GM19351 (cell line): ENCODE results near the gene CRTC3.
"Not testable (repeated sequence)": the region's sequence is repeated elsewhere in the genome, so short reads cannot be mapped to it uniquely, and the experiment has no call there.

Experiments used
- ATAC-seq: cut with Tn5 transposase; IDR thresholded peaks from one replicate; pipeline ENCODE4 v1.9.1; 2021; ENCODE audit warnings: mild to moderate bottlenecking, moderate library complexity; ENCODE audit not compliant: unreplicated experiment

The CRTC3 gene, protein sequence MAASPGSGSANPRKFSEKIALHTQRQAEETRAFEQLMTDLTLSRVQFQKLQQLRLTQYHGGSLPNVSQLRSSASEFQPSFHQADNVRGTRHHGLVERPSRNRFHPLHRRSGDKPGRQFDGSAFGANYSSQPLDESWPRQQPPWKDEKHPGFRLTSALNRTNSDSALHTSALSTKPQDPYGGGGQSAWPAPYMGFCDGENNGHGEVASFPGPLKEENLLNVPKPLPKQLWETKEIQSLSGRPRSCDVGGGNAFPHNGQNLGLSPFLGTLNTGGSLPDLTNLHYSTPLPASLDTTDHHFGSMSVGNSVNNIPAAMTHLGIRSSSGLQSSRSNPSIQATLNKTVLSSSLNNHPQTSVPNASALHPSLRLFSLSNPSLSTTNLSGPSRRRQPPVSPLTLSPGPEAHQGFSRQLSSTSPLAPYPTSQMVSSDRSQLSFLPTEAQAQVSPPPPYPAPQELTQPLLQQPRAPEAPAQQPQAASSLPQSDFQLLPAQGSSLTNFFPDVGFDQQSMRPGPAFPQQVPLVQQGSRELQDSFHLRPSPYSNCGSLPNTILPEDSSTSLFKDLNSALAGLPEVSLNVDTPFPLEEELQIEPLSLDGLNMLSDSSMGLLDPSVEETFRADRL

DNA sequence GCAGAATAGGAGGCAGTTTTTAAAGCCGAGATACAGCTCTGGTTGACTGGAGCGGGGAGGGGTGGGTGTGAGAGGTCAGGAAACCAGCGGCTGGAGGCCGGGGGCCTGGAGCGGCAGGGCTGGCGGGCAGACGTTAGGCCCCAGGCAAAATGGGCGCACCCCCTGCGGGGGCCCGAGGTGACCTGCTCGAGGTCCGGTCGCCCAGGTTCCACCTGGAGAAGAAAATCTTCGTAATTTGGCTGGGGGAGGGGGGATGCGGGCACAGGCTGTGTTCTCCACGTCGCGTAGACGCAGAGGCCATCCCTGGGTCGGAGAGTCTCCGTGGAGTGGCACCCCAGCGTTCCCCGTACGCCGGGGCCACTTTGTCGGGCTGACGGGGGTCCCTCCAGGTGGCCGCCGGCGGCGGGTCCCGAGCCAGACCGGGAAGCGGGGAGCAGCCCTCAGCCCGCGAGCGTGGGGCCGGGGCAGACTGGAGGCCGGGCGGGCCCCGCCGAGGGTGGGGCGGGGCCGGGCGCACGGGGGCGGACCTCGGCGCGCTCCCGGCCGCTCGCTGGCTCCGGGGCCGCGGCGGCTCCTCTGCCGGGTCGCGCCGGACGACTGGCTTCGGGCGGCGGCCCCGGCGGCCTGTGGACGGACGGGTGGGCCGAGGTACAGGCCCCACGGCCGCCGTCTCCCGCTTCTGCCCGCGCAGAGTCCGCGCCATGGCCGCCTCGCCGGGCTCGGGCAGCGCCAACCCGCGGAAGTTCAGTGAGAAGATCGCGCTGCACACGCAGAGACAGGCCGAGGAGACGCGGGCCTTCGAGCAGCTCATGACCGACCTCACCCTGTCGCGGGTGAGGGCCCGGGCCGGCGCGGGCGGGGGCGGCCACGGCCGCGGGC, at the start of gene CRTC3:
Gene CRTC3, plus strand, starts transcription at position 553 of the 879 bp plus-strand sequence. Its CDS starts 149 bp downstream, at position 702.
- peak; percentile 73 for ATAC-seq

DNA sequence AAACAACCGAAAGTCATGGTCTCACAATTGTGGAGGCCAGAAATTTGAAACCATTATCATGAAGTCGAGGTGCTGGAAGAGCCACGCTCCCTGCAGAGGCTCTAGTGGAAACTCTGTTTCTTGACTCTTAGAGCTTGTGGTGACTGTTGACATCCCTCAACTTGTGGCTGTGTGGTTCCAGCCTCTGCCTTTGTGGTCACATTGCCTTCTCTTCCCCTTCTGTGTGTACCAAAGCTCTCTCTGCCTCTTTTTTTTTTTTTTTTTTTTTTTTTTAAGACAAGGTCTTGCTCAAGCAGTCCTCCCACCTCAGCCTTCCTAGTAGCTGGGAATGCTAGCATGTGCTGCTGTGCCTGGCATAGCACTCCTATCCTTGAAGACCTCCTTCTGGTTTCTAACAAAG, 48.7 kb upstream of the CRTC3 start:
- no peak for ATAC-seq

DNA sequence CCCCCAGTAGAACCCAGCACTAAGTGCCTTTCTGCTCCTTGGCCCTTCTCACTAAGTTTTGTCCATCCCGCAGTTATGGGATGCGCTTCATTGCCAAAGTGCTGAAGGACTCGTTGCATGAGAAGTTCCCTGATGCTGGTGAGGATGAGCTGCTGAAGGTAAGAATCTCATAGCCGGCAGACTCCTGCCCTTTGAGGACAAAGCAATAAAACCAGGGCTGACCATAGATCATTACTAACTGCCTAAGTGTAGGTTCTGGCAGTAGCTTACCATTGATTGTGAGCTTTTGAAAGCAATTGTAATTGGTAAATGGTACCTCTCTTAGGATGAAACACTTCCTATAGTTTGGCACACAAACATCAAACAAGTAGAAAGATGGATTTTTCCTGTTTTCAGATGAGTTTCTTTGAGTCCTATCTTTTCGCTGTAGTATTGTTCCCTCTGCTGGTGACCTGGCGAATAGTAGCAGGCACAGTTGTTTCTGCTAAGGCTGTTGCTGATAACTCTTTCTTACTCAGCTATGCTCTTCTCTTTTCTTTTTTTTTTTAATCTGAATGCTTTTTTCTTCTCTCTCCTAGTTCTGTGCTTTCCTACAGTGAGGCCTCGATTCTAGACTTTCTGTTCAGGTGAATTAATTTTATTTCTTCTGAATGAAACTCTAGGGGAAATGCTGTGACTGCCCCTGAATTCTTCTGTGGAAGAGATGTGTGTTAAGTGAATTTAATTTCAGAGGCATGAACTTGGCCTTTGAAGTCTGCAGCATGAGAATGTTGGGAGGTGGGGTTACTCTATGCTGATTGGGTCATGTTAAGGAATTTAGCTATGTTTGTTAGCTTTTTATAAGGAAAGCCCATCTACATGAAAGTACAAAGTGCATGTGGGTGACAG, 47.4 kb upstream of the CRTC3 start:
- no peak for ATAC-seq

DNA sequence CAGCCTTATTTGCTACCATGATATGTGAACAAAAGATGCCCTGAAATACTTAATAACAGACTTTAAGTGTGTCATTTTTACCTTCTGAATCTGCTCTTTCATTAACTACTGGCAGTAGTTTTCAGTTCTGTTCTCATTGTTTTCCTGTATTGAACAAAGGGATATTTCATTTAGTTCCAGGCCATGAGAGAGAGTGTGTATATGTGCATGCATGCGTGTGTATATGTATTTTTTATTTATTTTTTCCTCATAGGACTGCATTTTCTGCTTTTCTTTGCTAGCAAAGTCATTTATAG, 46.8 kb upstream of the CRTC3 start:
- no peak for ATAC-seq

DNA sequence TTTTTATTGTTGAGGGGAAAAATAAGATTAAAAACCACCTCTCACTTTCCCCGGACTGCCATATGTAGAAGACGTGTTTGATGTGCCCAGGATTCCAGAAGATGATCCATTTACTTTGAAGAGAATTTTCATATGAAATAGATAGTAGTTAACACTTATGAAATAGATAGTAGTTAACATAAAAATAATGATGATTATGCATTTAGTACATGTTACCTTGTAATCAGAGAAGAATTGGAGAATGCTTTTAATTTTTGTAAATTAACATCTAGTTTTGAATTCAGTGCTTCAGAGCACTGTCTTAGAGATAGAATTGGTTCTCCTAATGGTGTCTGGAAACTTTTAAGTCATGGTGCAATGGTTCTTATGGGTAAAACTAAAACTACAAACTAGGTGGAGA, 46.1 kb upstream of the CRTC3 start:
- ATAC-seq: no peak

DNA sequence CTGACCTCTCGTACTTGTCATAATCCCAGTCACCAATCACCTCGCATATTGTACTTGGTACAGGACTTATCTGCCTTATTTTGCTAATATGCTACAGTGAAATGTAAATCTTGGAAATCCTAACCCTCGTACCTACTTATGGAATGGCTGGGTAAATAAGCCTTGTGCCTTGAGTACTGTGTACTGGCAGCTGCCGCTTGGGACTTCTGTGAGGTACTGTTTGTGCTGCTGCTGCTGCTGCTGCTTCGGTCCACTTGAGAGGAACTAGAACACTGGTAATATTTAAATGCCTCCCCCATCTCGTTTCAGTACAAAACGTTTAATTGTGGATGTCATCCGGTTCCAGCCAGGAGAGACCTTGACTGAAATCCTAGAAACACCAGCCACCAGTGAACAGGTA, 42.5 kb upstream of the CRTC3 start:
- ATAC-seq: no peak

DNA sequence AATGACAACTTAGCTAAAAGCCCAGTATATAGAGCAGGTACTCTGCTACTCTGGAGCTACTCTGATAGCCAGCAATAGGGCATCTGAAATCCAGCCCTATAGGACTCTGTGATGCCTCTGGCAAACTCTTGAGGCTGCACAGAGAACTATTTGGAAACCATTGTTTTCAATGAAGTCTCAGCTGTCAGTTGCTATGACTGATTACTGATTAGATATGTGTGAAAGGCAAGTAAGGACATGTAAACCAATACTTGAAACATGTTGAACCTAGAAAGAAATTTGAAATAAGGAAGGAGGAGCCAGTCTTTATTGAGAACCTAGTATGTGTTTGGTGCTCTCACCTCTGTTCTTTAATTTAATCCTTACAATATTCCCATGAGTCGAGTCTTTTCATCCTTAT, 40.2 kb upstream of the CRTC3 start:
- ATAC-seq: no peak

DNA sequence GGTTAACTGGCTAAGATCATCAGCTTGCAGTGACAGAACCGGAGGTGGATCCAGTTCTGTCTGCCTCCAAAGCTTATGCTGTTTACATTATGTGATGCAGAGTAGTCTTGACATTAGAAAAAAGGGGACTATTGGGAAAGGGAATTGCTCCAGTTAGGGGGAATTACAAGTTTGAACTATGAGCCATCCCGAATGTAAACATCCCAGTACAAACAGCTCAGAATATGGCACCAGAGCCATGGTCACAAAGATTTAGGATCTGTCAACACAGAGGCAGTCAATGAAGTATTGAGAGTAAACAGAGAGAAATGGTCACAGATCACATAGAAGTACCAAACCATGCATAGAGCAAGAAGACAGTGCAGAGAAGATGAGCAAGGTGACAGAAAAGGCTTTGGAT, 39.8 kb upstream of the CRTC3 start:
- no peak for ATAC-seq

DNA sequence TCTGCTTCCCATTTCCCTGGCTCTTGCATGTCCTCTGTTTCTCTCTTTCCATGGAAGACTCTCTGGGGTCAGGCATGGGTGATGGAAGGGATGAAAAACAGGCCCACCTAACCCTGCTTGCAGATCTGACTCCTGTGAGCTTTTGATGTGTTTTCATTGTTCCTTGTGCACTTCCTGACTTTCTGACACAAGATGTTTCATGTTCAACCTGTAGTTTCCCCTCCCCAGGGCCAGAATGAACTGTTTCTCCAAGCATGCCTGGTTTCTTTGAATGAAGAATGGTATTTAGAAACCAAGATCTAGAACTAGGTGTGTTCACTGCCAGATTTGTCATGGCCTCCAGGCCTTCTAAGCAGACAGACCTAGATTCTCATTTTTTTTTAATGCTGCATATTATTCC, 36.1 kb upstream of the CRTC3 start:
- no peak for ATAC-seq

DNA sequence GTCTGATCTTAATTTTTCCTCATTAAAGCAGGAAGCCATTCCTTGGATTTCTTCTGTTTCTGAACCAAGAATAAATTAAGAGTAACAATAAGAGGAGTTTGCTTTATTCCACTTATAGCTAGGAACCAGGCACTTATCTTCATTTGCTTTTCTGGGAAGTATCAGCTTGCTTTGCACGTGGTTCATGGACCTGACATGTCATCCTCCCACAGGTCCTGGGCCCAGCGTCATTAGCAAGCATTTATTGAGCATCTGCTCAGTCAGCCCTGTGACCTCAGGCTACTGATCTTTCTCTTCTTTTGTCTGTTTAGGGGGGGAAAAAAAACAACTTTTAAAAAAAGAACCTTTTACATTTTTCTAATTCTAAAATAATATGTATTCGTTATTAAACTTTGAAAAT, 34.7 kb upstream of the CRTC3 start:
- ATAC-seq: no peak

DNA sequence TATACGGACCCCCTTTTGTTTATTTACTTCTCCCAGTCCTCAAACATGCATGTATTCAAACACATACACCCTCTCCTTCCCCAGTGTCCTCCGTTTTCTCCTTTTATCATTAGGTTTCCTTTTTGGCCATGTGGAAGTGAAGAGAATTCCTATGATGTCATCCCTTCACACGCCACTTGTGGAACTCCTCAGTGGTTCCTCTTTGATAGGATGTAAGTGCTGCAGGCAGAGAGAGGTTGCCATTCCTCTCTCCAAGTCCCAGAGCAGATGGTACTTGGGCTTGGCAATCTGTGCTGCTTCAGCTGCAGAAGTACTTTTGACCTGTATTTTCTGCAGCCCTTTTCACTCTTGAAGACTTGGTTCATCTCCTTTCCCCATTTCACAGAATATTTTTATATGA, 32.9 kb upstream of the CRTC3 start:
- ATAC-seq: no peak

DNA sequence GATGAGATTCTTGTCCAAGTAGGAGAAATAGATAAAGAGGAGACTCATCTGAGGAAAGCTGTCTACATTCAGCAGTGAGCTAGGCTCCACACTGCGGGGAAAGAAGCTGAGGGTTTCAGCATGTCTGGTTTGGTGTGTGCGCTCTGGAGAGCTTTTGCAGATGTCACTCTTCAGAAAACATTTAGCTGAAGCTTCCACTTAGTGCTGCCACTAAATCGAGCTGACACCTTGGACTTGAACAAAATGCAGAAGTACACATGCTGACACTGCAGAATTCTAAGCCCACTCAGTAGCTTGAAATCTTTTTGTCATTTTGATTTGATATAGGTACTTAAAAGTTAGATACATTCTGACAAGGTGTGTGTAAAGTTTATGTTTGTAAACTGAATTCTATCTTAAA, 32.3 kb upstream of the CRTC3 start:
- no peak for ATAC-seq

DNA sequence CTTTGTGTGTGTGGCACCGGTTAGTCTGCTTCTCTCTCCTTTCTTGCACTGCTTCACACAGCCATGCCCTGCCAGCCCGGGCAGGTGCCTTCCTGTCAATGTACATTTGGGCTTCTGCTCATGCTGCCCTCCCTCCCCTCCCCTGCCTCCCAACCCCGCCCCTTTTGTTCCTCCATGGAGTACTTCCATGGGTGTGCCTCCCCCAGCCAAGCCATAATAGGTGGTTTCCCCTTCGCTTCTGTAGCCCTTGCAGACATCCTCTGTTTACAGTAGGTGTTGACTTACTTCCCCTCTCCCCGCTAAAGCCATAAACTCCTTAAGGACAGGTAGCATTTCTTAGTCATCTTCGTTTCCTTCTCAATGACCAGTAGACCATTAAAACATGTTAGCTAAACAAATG, 31.8 kb upstream of the CRTC3 start:
- no peak for ATAC-seq

DNA sequence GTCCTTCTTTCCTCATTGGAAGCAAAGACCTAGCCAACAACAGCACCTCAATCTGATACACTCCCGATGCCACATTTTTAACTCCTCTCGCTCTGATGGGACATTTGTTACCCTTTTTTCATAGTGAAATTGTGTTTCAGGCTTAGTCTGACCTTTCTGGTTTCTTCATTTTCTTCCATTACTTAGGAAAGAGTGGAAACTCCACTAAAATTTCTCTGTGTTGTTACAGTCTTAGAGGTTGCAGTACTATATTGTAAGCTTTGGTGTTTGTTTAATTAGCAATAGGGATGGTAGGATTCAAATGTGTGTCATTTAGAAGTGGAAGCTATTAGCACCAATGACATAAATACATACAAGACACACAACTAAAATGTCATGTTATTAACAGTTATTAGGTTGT, 29.6 kb upstream of the CRTC3 start:
- ATAC-seq: no peak

DNA sequence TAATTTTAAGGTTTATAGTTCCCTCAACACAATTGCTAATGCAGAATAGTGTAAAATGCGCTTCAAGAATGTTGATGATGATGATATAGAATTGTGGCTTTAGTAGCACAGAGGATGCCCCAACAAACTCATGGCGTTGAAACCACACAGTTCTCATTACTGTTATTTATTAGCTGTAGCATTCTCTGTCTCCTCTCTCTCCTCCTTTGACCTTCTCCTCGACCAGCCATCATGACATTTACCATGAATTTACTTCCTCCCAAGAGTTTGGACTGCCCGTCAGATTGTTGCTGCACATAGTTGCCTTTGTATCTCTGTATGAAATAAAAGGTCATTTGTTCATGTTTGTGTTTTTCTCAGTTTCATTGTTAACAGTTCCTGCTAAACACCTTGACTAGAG, 27.8 kb upstream of the CRTC3 start:
- no peak for ATAC-seq

DNA sequence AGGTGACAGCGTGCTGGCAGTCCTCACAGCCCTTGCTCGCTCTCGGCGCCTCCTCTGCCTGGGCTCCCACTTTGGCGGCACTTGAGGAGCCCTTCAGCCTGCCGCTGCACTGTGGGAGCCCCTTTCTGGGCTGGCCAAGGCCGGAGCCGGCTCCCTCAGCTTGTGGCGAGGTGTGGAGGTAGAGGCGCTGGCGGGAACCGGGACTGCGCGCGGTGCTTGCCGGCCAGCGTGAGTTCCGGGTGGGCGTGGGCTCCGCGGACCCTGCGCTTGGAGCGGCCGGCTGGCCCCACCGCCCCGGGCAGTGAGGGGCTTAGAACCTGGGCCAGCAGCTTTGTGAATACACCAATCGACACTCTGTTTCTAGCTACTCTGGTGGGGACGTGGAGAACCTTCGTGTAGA, 18.9 kb upstream of the CRTC3 start:
- ATAC-seq: not testable (repeated sequence)

DNA sequence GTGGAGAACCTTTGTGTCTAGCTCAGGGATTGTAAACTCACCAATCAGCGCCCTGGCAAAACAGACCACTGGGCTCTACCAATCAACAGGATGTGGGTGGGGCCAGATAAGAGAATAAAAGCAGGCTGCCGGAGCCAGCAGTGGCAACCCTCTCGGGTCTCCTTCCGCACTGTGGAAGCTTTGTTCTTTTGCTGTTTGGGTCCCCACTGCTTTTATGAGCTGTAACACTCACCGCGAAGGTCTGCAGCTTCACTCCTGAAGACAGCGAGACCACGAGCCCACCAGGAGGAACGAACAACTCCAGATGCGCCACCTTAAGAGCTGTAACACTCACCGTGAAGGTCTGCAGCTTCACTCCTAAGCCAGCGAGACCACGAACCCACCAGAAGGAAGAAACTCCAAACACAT, 18.5 kb upstream of the CRTC3 start:
- ATAC-seq: not testable (repeated sequence)

DNA sequence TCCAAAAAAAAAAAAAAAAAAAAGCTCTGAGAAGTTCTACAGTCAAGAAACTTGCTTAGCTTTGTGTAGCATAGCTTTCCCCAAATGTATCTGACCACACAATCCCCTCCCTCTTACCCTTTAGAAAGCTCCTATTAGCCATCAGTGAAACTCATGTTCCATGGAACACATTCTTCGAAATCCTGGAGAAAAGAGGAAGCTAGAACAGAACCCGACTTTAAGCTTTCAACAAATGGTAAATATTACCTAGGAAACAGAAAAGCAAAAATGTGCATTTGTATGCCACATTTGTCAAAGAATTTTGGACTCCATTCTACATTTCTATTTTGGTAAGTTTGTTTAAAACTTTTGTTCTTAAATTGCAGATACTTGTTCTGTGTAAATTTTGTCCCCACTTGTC, 17.4 kb upstream of the CRTC3 start:
- no peak for ATAC-seq

DNA sequence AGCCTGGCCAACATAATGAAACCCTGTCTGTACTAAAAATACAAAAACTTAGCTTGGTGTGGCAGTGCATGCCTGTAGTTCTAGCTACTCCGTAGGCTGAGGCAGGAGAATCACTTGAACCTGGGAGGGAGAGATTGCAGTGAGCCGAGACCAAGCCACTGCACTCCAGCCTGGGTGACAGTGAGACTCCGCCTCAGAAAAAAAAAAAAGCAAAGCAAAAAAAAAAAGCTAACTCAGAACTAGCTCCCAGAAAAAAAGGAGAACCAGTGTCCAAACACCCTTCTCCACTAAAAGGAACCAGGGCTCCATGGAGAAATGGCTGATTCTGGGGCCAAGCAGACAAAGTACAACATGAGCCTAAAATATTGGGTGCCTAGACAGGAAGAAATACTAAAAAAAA, 16.7 kb upstream of the CRTC3 start:
- no peak for ATAC-seq

DNA sequence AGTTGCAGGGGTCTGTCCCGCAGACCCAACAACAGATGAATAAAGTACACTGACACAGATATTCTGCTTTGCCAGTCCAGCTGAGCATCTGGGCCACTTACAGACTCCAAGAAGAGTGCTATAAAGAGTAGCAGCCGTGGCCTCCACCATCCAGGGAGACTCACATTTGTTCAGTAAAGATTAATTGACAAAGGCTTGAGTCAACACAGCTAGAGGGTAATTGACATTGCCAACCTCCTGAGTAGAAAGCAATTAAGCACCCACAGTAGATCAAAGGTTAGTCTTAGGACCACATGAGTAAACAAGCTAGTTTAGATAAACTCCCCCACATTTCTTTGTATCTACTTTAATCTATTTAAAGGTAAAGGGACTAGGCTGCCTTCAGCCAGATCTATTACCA, 16.3 kb upstream of the CRTC3 start:
- ATAC-seq: no peak

DNA sequence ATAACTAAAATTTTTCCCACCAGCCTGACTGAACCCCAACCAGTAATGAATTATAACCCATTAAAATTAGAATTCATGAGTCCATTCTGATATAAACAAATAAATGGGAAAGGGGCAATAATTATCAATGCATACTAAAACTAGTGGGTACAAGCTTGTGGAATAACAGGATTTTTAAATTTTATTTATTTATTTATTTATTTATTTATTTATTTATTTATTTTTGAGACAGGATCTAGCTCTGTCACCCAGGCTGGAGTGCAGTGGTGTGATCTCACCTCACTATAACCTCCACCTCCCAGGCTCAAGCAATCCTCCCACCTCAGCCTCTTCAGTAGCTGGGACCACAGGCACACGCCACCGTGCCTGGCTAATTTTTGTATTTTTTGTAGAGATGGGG, 15.8 kb upstream of the CRTC3 start:
- not testable (repeated sequence) for ATAC-seq
